H4 (cell line): ENCODE data around the gene UGT1A1. TPM values are rescaled to one million over a fixed set of nuclear protein-coding genes. Genes with fewer than 3 reads are reported as not detected.

Experiments used
- DNase-seq: peaks from one replicate; pipeline ENCODE4 v3.0.0-alpha.2; 2015; ENCODE audit warnings: low spot score
- total RNA-seq: library from RNA; depleted of rRNA; stranded (reverse); fragments of >200 nt; shearing (Covaris generic); gene quantifications from 2 replicates; pipeline ENCODE4 v1.2.3, GENCODE V29; 2014

Gene UGT1A1
- total RNA-seq, 1 experiment from 2014 or later = 0.45 TPM

- no peak for DNase-seq
Measured at GRCh38 chr2:233798335-233799086, 38.4 kb downstream of the UGT1A1 start.

GRCh38 chr2:233799087-233799665 lies 39.1 kb downstream of the UGT1A1 start:
- no peak for DNase-seq

- DNase-seq = no peak
Measured at GRCh38 chr2:233799716-233800115, 39.6 kb downstream of the UGT1A1 start.

GRCh38 chr2:233800208-233800607 lies 40.1 kb downstream of the UGT1A1 start:
- no peak for DNase-seq

- DNase-seq = peak; percentile 67
Measured at GRCh38 chr2:233801357-233802131, 41.5 kb downstream of the UGT1A1 start.

GRCh38 chr2:233802132-233802815 lies 42.2 kb downstream of the UGT1A1 start:
- DNase-seq = no peak

GRCh38 chr2:233803292-233803911 lies 43.3 kb downstream of the UGT1A1 start:
- DNase-seq = no peak

- DNase-seq = no peak
Measured at GRCh38 chr2:233803994-233804393, 43.9 kb downstream of the UGT1A1 start.

- DNase-seq = no peak
Measured at GRCh38 chr2:233807215-233807865, 47.3 kb downstream of the UGT1A1 start.

GRCh38 chr2:233807966-233808935 lies 48.2 kb downstream of the UGT1A1 start:
- DNase-seq = no peak

- no peak for DNase-seq
Measured at GRCh38 chr2:233810385-233810784, 50.3 kb downstream of the UGT1A1 start.

- no peak for DNase-seq
Measured at GRCh38 chr2:233811087-233811486, 51.0 kb downstream of the UGT1A1 start.

GRCh38 chr2:233811732-233812131 lies 51.7 kb downstream of the UGT1A1 start:
- DNase-seq = no peak

- no peak for DNase-seq
Measured at GRCh38 chr2:233813236-233814055, 53.4 kb downstream of the UGT1A1 start.

GRCh38 chr2:233814056-233814835 lies 54.2 kb downstream of the UGT1A1 start:
- no peak for DNase-seq

- no peak for DNase-seq
Measured at GRCh38 chr2:233815861-233816260, 55.8 kb downstream of the UGT1A1 start.

GRCh38 chr2:233816334-233816733 lies 56.3 kb downstream of the UGT1A1 start:
- no peak for DNase-seq

GRCh38 chr2:233816771-233817170 lies 56.7 kb downstream of the UGT1A1 start:
- no peak for DNase-seq
